Aorta (tissue), 5 donors: ENCODE results near the gene TMEM151B. TPM values are rescaled to one million over a fixed set of nuclear protein-coding genes. Genes with fewer than 3 reads are reported as not detected.

Experiments used
- ATAC-seq: fragments of 200-7000 bp; cut with Tn5 transposase; one replicate; pipeline ENCODE4 v1.9.1; 2022; ENCODE audit warnings: moderate library complexity; ENCODE audit not compliant: low FRiP score
- DNase-seq, 2 donors: peaks; one replicate each; pipeline ENCODE4 v3.0.0-alpha.2; 2020
- H3K27ac ChIP-seq, 2 donors: one replicate each; pipeline ENCODE4 v1.5.1; 2013; ENCODE audit warnings: low read length in 2 of 2, mild to moderate bottlenecking in 2 of 2, moderate library complexity in 2 of 2, control low read depth in 1 of 2, inconsistent platforms in 1 of 2, low read depth in 1 of 2
- H3K27me3 ChIP-seq, 2 donors: one replicate each; pipeline ENCODE4 v1.6.1; 2013; ENCODE audit warnings: control low read depth in 1 of 2, low read length in 1 of 2, mild to moderate bottlenecking in 1 of 2, moderate library complexity in 1 of 2; ENCODE audit not compliant: insufficient read depth in 2 of 2, control insufficient read depth in 1 of 2
- H3K36me3 ChIP-seq, 2 donors: one replicate each; pipeline ENCODE4 v1.6.1; 2013; ENCODE audit warnings: control low read depth in 1 of 2, low read length in 1 of 2, mild to moderate bottlenecking in 1 of 2; ENCODE audit not compliant: insufficient read depth in 2 of 2, control insufficient read depth in 1 of 2
- H3K4me1 ChIP-seq, 2 donors: one replicate each; pipeline ENCODE4 v1.6.1; 2013; ENCODE audit warnings: low read length in 2 of 2, control low read depth in 1 of 2, mild to moderate bottlenecking in 1 of 2, moderate library complexity in 1 of 2; ENCODE audit not compliant: insufficient read depth in 2 of 2, control insufficient read depth in 1 of 2
- H3K4me3 ChIP-seq, 2 donors: one replicate each; pipeline ENCODE4 v1.5.1; 2013; ENCODE audit warnings: low read length in 2 of 2, control low read depth in 1 of 2, mild to moderate bottlenecking in 1 of 2
- H3K9me3 ChIP-seq: one replicate; pipeline ENCODE4 v1.6.1; 2013; ENCODE audit warnings: mild to moderate bottlenecking, low read length; ENCODE audit not compliant: control insufficient read depth
- WGBS, 2 donors: extraction: QIAGEN DNeasy Blood & Tissue Kit; methylation state at CpG; one replicate each; pipeline ENCODE4 v1.1.7; 2013; 5-methylcytosine and 5-hydroxymethylcytosine counted together
- intact Hi-C, 2 donors: fragments of 100-400 bp; cut with DNase I; formaldehyde crosslinking; loops; one replicate each; pipeline versions ENCODE4 v1.14.2 to v1.15.0; 2022
- polyA plus RNA-seq, 2 donors: library from polyadenylated mRNA; stranded (reverse); fragments of 200-250 nt; gene quantifications; one replicate each; pipeline ENCODE4 v1.2.3, GENCODE V29; 2013
- total RNA-seq, 2 donors: library from RNA; stranded (reverse); fragmentation: NEBNext Ultra II Directional; extraction: Animal tissue kit (Norgen Biotek cat#: 25700); gene quantifications; one replicate each; pipeline ENCODE4 v1.2.1, GENCODE V29; 2021
- donor health status: healthy with polysubstance abuse.
- donor health status: Bipolar disorder and iron deficiency.
- donor health status: DM: no; HTN: no; CAD: no.
- donor health status: DM: no; HTN: no; CAD: no.
- donor health status: DM: yes; HTN: yes; CAD: no.

Gene TMEM151B
- total and polyA plus RNA-seq, 4 donors = not detected

- no peak overlapping the region for H3K4me3 ChIP-seq
- DNase-seq = no peak
- no peaks in the 10 kb centered on the region for H3K36me3 ChIP-seq
- H3K9me3 ChIP-seq = no peaks in the 10 kb centered on the region
- no peaks in the 10 kb centered on the region for H3K4me1 ChIP-seq
- WGBS, 2 donors = 78 to 79% methylated on average over 3 of the region's 3 CpGs
- intact Hi-C loops = no loop called here
- no peak overlapping the region for H3K27ac ChIP-seq
- no peak for ATAC-seq
- no peaks in the 10 kb centered on the region for H3K27me3 ChIP-seq
These were observed 8.1 kb downstream of the TMEM151B start for GRCh38 chr6:44278315-44278714.

GRCh38 chr6:44278774-44279697 lies 8.8 kb downstream of the TMEM151B start:
- 73 to 79% methylated on average over 9 of the region's 9 CpGs for WGBS, 2 donors
- no peak overlapping the region for H3K4me3 ChIP-seq
- no peak for DNase-seq
- no peak for ATAC-seq
- no peaks in the 10 kb centered on the region for H3K27me3 ChIP-seq
- no peaks in the 10 kb centered on the region for H3K9me3 ChIP-seq
- no peak overlapping the region for H3K27ac ChIP-seq
- H3K36me3 ChIP-seq = no peaks in the 10 kb centered on the region
- H3K4me1 ChIP-seq = no peaks in the 10 kb centered on the region
- intact Hi-C loops = no loop called here

GRCh38 chr6:44284121-44284520 lies 13.9 kb downstream of the TMEM151B start:
- Histone ChIP-seq H3K4me1 (no peaks in the 10 kb centered on the region), H3K27me3 (no peaks in the 10 kb centered on the region), H3K9me3 (no peaks in the 10 kb centered on the region), H3K4me3 (no peak overlapping the region), H3K36me3 (no peaks in the 10 kb centered on the region), H3K27ac (no peak overlapping the region)
- ATAC-seq (no peak), DNase-seq (no peak)
- intact Hi-C loops = no loop called here
- WGBS, 2 donors = 50 to 59% methylated on average over 2 of the region's 2 CpGs

- no peaks in the 10 kb centered on the region for H3K9me3 ChIP-seq
- H3K4me1 ChIP-seq = no peaks in the 10 kb centered on the region
- WGBS, 2 donors = 52 to 60% methylated on average over 4 of the region's 4 CpGs
- no peaks in the 10 kb centered on the region for H3K36me3 ChIP-seq
- H3K27ac ChIP-seq = no peak overlapping the region
- ATAC-seq = no peak
- no peak for DNase-seq
- intact Hi-C loops = no loop called here
- no peak overlapping the region for H3K4me3 ChIP-seq
- no peaks in the 10 kb centered on the region for H3K27me3 ChIP-seq
These were observed 14.6 kb downstream of the TMEM151B start for GRCh38 chr6:44284867-44285266.

- Histone ChIP-seq H3K27me3 (no peaks in the 10 kb centered on the region), H3K9me3 (no peaks in the 10 kb centered on the region), H3K4me1 (no peaks in the 10 kb centered on the region), H3K36me3 (no peaks in the 10 kb centered on the region), H3K27ac (no peak overlapping the region), H3K4me3 (no peak overlapping the region)
- ATAC-seq (no peak), DNase-seq (no peak)
- intact Hi-C loops = no loop called here
- 68 to 76% methylated on average over 25 of the region's 25 CpGs for whole genome bisulfite sequencing, 2 donors
These were observed 15.5 kb downstream of the TMEM151B start for GRCh38 chr6:44285552-44286284.

GRCh38 chr6:44286285-44286565 lies 16.0 kb downstream of the TMEM151B start:
- Histone ChIP-seq H3K9me3 (no peaks in the 10 kb centered on the region), H3K27me3 (no peaks in the 10 kb centered on the region), H3K27ac (no peak overlapping the region), H3K4me1 (no peaks in the 10 kb centered on the region), H3K4me3 (no peak overlapping the region), H3K36me3 (no peaks in the 10 kb centered on the region)
- no peak for ATAC-seq
- DNase-seq = no peak
- intact Hi-C loops = no loop called here
- 89 to 92% methylated on average over 12 of the region's 12 CpGs for WGBS, 2 donors

- DNase-seq (no peak), ATAC-seq (no peak)
- no peak overlapping the region for H3K27ac ChIP-seq
- H3K36me3 ChIP-seq = no peaks in the 10 kb centered on the region
- H3K4me1 ChIP-seq = no peaks in the 10 kb centered on the region
- no peak overlapping the region for H3K4me3 ChIP-seq
- 37 to 64% methylated on average over 2 of the region's 2 CpGs for WGBS, 2 donors
- intact Hi-C loops = no loop called here
- H3K27me3 ChIP-seq = no peaks in the 10 kb centered on the region
- no peaks in the 10 kb centered on the region for H3K9me3 ChIP-seq
These were observed 16.5 kb downstream of the TMEM151B start for GRCh38 chr6:44286747-44287146.

GRCh38 chr6:44289726-44290260 lies 19.5 kb downstream of the TMEM151B start:
- no peak for ATAC-seq
- no peaks in the 10 kb centered on the region for H3K27me3 ChIP-seq
- H3K36me3 ChIP-seq = no peaks in the 10 kb centered on the region
- intact Hi-C loops = no loop called here
- H3K9me3 ChIP-seq = no peaks in the 10 kb centered on the region
- no peak overlapping the region for H3K27ac ChIP-seq
- H3K4me3 ChIP-seq = no peak overlapping the region
- DNase-seq = no peak
- no peaks in the 10 kb centered on the region for H3K4me1 ChIP-seq
- WGBS, 2 donors = 25 to 33% methylated on average over 7 of the region's 7 CpGs
